ENCODE data around the gene TMEM72.

TMEM72 gene

GRCh38 chr10:44921061-44921460 lies 9.9 kb downstream of the TMEM72 start:
- DNase-seq: no peak

GRCh38 chr10:44921506-44921905 lies 10.4 kb downstream of the TMEM72 start:
- no peak for DNase-seq

- no peak for DNase-seq
These were observed 10.9 kb downstream of the TMEM72 start for GRCh38 chr10:44922021-44922420.

GRCh38 chr10:44922796-44923545 lies 11.8 kb downstream of the TMEM72 start:
- no peak for DNase-seq

- DNase-seq: no peak
These were observed 12.5 kb downstream of the TMEM72 start for GRCh38 chr10:44923611-44924010.

- DNase-seq: no peak
These were observed 13.3 kb downstream of the TMEM72 start for GRCh38 chr10:44924261-44925040.

- DNase-seq: no peak
These were observed 14.1 kb downstream of the TMEM72 start for GRCh38 chr10:44925224-44925623.

- DNase-seq: no peak
These were observed 14.9 kb downstream of the TMEM72 start for GRCh38 chr10:44925811-44926750.

GRCh38 chr10:44926751-44927351 lies 15.7 kb downstream of the TMEM72 start:
- no peak for DNase-seq

GRCh38 chr10:44927352-44927751 lies 16.2 kb downstream of the TMEM72 start:
- no peak for DNase-seq

GRCh38 chr10:44928462-44928861 lies 17.3 kb downstream of the TMEM72 start:
- no peak for DNase-seq

GRCh38 chr10:44929356-44930255 lies 18.5 kb downstream of the TMEM72 start:
- no peak for DNase-seq

GRCh38 chr10:44930904-44931620 lies 19.9 kb downstream of the TMEM72 start:
- no peak for DNase-seq

GRCh38 chr10:44931621-44932516 lies 20.7 kb downstream of the TMEM72 start:
- DNase-seq: no peak

GRCh38 chr10:44932517-44933450 lies 21.6 kb downstream of the TMEM72 start:
- peak; percentile 2 for DNase-seq

- DNase-seq: no peak
These were observed 22.5 kb downstream of the TMEM72 start for GRCh38 chr10:44933451-44934321.

GRCh38 chr10:44934416-44935200 lies 23.5 kb downstream of the TMEM72 start:
- no peak for DNase-seq
